NCI-H69 (cell line): Measurements from ENCODE around the gene SOX13.

ENCODE experiments used
- DNase-seq: peaks from one replicate; lab custom pipeline; 2025; lab: John Stamatoyannopoulos, UW

SOX13 gene

GRCh38 chr1:204131978-204132377 is 59.1 kb downstream of the SOX13 start:
- DNase-seq = no peak

- no peak for DNase-seq
These were observed 59.8 kb downstream of the SOX13 start for GRCh38 chr1:204132718-204133117.

- DNase-seq = no peak
These were observed 61.2 kb downstream of the SOX13 start for GRCh38 chr1:204134103-204134502.

GRCh38 chr1:204136814-204137213 is 63.9 kb downstream of the SOX13 start:
- DNase-seq = no peak

- no peak for DNase-seq
These were observed 66.2 kb downstream of the SOX13 start for GRCh38 chr1:204139088-204139487.

- no peak for DNase-seq
These were observed 67.0 kb downstream of the SOX13 start for GRCh38 chr1:204139952-204140351.

- DNase-seq = no peak
These were observed 68.2 kb downstream of the SOX13 start for GRCh38 chr1:204141131-204141530.

- DNase-seq = no peak
These were observed 69.4 kb downstream of the SOX13 start for GRCh38 chr1:204142032-204142974.

- DNase-seq = no peak
These were observed 70.5 kb downstream of the SOX13 start for GRCh38 chr1:204143276-204144041.

- DNase-seq = no peak
These were observed 72.2 kb downstream of the SOX13 start for GRCh38 chr1:204145033-204145504.

GRCh38 chr1:204146309-204146708 is 73.4 kb downstream of the SOX13 start:
- no peak for DNase-seq

- DNase-seq = no peak
These were observed 74.0 kb downstream of the SOX13 start for GRCh38 chr1:204146965-204147364.

GRCh38 chr1:204147406-204148383 is 74.8 kb downstream of the SOX13 start:
- no peak for DNase-seq

GRCh38 chr1:204149107-204149506 is 76.2 kb downstream of the SOX13 start:
- no peak for DNase-seq

- DNase-seq = no peak
These were observed 77.0 kb downstream of the SOX13 start for GRCh38 chr1:204149635-204150565.

GRCh38 chr1:204150702-204151551 is 78.0 kb downstream of the SOX13 start:
- DNase-seq = peak; percentile 40

GRCh38 chr1:204151552-204152309 is 78.8 kb downstream of the SOX13 start, which contains the start of gene ETNK2:
TSS of gene ETNK2 (minus strand) at chr1:204152044. CDS start at chr1:204151852, 192 bp downstream.
- peak; percentile 87 for DNase-seq

GRCh38 chr1:204152310-204153044 is 79.6 kb downstream of the SOX13 start:
- no peak for DNase-seq
